NCI-H2227 treated with DMSO at 0.1 percent for 48 hours (cell line): ENCODE measurements around the gene MRPL49.
"Not testable (repeated sequence)": the region's sequence is repeated elsewhere in the genome, so short reads cannot be mapped to it uniquely, and the experiment has no call there.

ENCODE experiments used
- DNase-seq: peaks from one replicate; lab custom pipeline; 2025; lab: John Stamatoyannopoulos, UW

MRPL49 gene

DNA sequence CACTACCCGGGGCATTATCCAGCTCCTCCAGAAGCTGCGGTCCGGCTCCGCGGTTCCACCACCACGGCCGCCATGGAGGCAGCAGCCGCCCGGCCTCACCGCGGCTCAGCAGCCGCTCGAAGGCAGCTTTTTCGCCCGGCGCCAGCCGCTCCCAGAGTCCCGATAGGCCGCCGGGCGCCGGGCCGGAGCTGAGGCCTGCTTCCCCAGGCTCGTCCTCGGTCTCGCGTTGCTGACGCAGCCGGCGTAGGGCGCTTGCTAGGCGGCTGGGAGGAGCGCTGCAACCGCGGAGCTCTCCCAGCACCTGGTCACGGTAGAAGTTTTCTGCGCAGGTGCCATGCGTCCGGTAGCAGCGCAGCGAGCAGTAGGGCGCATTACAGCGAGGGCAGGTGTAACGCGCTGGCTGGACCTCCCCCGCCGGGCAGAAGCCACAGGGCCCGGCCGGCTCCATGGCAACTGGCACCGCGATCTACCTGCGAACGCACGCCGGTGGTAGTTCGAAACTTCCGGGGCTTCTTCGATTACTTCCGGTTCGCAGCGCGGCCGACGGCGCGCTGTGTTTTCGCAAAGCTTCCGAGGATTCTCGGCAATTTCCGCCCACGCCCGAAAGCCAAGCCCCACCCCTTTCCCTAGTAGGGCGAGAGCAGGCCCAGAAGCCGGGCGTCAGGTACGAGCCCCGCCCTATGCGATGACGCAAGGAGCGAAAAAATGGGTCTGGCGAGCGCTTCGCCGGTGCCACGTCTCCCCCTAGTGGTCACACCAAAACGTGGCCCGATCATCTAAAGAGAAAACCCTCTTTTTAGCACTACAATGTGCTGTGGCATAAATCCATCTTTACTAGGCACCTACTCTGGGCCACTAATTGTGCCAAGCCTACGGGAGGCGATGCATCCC is 4.7 kb upstream of the MRPL49 start, which contains the start of gene ZNHIT2:
TSS of gene ZNHIT2 (minus strand) at position 496 of the 891 bp plus-strand sequence. CDS start at position 448, 48 bp downstream.
- DNase-seq: peak; percentile 98

DNA sequence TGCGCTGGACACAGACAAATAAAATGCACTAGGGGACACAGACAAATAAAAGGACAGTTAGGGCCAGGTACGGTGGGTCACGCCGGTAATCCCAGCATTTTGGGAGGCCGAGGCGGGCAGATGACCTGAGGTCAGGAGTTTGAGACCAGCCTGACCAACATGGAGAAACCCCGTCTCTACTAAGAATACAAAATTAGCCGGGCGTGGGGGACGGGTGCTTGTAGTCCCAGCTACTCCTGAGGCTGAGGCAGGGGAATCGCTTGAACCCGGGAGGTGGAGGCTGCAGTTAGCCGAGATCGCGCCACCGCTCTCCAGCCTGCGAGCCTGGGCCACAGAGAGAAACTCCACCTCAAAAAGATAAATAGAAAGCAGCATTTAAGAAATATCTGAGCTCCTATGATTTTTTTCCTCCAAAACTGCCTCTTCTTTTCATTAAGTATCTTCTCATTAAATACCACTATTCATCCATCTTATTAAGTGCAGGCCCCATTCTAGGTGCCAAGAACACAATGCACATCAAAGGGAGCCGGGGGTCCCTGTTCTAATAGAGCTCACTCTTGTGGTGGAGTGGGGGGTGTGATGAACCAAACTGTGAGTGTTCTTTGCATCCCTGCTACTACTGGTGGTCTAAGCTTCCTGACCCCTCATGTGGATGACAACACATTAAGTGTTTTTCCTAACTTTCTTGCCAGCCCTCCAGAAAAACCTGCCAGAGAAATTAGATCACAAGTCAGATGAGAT is 3.9 kb upstream of the MRPL49 start:
- no peak for DNase-seq

DNA sequence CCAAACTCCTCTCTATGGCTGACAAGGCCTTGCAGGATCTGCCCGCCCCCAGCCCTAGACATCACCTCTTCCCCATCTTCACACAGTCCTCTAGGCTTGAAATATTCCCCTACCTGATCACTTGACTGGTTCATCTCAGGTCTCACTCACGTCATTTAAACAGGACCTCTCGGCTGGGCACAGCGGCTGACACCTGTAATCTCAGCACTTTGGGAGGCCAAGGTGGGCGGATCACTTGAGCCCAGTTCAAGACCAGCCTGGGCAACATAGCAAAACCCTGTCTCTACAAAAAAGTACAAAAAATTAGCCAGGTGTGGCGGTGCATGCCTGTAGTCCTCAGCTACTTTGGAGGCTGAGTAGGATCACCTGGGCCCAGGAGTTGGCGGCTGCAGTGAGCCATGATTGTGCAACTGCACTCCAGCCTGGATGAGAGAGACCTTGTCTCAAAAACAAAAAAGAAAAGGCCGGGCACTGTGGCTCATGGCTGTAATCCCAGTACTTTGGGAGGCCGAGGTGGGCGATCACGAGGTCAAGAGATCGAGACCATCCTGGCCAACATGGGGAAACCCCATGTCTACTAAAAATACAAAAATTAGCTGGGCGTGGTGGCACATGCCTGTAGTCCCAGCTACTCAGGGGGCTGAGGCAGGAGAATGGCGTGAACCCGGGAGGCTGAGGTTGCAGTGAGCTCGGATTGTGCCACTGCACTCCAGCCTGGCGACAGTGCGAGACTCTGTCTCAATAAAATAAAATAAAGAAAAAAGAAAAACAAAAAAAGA is 3.0 kb upstream of the MRPL49 start:
- not testable (repeated sequence) for DNase-seq

DNA sequence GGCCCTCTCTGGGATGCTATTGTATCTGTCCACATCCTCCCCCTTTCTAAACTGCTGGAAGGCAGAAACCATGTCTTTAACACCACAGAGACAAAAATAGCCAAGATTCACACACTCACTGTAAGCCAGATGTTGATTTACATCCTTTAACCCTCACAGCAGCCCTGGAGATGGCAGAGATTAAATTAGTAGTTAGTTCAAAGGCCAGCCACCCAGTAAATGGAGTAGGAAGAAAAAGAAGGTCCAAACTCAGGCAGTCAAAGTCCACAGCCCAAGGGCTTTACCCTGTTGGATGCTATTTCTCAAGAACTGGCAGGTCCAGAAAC is 2.5 kb upstream of the MRPL49 start:
- no peak for DNase-seq

DNA sequence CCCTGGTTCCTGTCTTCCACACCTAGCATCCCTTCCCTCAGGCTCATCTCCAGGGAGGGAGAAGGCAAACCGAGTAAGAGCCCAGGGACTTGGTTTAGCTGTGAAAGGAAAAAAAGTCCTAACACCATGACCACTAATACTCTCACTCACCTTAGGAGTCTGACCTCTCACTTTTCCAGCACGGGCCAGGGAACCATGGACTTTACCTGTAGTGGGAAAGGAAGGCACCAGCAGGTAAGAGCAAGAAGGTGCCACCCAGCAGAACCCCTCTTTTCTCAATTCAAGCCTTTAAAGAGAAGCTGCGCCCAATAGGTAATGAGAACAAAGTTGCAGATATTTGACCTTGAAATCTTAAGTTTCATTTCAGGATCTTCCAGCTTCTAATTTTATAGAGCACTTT is 1.3 kb upstream of the MRPL49 start:
- DNase-seq: no peak

DNA sequence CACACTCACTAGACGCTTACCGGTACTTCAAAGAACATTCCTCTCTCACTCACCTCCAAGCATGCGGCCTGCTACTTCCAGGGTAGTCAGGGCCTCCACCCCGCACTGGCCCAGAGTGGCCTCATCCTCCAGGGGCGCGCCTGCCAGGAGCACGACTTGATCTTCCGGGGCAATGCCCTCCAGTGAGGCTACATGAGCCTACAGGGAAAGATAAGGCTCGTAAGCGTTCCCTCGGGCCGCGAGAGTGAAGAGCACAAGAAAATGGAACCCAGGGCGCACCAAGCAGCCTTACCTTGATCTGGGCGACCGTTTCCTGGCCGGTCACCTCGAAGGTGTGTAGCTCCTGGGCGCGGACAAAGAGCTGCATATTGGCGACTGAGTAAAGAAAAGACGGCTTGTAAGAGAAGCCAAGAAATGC is 665 bp upstream of the MRPL49 start:
- no peak for DNase-seq

DNA sequence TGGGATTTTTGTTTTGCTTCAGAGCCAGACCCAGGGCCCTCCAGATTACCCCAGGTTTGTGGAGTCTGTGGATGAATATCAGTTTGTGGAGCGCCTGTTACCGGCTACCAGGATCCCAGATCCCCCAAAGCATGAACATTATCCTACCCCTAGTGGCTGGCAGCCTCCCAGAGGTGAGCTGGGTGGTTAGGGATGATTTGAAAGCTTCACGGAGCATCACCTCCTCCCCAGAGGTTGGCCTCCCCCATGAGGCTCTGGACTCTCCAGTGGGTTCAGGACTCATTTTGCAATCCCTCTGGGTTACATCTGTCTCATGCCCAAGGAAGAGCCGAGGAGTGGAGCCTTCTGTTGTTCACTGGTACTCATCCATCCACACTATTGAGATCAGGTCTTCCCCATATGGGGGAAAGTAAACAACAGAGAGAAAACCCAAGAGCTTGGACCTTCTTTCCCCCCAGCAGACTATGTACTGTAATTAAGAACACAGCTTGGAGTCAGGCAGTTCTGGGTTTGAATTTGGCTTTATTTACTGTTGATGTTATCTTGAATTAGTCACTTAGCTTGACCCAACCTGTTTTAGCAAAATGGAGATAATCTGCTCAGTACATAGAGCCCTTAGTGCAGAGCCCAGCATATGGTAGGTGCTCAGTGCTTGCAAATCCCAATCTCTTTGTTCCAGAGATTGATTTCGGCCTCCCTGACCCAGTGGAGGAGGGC is 2.5 kb downstream of the MRPL49 start:
- DNase-seq: no peak

DNA sequence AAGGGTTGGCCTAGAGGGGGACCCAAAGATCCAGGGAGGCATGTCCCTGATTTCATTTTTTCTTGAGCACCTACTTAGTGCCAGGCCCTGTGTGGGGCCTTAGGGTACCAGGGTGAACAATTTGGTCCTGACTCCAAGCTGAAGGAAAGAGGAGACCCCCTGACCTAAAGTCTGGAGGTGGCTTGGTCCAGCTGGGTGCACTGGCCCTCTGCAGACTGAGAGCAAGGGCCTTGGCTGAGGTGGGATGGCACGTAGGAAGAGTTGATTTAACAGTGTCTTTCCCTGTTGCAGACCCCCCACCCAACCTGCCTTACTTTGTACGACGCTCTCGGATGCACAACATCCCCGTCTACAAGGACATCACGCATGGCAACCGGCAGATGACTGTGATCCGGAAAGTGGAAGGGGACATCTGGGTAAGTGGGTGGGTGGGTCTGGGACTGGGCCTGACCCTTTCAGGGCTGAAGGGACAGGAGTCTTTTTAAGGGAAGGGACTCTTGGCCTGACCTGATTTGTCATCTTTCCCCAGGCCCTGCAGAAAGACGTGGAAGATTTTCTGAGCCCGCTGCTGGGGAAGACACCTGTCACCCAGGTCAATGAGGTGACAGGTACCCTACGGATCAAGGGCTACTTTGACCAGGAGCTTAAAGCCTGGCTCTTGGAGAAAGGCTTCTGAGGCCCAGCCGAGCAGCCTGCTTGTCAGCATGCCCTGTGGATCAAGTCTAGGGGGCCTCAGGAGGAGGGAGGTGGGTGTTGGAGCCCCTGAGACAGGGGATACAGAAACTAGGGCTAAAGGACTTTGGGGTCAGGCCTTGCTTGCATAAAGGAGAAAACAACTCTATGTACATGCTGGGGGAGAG is 3.3 kb downstream of the MRPL49 start:
- DNase-seq: no peak

DNA sequence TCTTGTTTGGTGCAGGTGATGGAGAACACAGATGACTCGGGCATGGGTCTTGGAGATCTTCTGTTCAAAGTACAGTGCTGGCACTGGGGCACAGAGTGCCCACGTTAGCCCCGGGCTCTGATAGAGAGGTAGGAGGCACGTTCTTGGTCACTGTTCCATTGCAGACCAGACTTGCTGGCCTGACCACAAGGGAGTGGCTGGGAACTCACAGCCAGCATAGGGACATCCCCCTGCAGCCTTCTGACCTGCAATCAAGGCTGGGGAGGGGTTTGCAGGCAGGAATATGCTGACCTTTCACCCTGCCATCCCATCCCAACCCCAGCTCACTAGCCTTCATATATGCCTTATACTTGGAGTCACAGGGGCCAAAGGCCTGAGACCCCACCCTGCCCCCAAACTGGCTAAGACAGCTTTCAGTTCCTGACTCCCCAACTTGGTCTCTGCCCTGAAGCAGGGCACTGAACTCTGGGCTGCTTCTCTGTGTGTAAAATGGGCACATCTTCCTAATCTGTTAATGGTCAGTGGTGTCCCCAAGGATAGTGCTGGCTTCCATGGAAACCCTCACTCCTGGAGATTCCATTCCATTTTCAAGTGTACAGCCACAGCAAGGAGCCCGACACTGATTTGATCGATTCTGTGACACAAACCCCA is 4.6 kb downstream of the MRPL49 start:
- no peak for DNase-seq

DNA sequence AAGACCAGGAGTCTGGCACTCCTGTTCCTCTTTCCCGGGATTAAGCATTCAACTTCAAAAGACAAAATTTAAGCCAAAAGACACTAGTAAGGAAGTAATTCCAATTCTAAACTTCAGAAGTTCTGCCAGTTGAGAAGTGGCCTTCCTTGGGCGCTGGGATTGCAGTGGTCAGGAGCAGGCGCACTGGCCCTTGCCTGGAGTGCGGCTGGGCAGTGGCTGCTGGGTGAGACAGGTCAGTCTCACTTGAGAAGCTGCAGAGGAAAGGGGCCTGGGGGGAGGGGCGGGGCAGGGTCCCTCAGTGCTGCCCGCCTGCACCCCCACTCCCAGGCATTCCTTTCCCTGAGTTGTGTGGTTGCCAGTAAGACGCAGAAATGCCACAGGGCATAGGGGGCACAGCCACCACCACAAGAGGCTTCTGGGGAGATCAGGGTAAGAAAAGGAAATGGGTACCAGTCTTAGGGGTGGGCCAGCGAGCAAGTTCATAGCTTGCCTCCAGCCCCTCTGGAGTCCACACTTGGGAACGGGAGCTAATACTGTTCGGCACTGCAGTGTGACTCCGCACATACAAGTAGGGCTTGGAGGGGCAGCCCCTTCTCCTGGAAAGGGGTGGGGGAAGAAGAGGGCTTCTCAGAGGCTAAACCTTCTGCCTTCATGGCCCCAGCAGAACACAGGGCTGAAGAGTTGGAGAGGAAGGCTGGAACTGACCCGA is 5.5 kb downstream of the MRPL49 start:
- no peak for DNase-seq

DNA sequence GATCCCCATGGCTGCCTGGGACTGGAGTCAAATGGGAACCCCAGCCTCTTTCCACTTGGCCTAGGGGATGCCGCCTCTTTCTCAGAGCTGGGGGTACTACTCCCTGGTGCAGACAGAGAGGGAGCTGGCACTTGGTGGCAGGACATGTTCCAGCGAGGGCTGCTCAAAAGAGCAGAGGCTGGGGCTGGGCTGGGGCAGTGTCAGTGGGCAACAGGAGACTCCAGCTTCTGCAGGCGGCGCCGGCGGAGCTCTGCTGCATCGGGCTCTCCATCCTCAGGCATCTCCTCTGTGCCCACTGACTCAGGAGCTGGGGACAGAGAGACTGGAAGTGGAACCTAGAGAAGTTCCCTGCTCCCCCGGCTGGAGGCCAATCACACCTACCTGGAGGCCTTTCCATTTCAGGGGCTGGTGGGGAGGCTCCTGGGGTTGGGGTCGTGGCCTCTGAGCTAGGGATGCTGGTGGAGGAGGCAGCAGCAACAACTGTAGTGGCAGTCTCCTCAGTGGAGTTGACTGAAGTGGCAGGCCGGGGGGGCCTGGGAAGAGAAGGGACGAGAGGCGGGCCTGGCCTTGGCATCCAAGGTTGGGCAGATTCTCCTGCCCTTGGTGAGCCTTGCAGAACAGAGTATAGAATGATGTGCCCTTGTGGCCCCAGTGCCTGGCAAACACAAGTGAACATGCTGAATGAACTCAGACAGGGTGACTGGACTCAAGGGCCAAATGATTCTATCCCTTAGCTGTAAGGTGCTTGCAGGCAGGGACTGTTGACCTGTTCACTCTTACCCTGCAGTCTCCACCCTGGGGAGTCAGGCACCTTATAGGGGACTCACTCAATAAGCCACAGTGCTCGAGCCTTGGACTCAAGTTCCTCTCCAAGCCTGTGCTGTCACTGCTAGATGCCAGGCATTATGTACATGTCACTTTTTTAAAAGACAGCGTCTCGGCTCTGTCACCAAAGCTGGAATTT is 6.3 kb downstream of the MRPL49 start:
- DNase-seq: no peak

DNA sequence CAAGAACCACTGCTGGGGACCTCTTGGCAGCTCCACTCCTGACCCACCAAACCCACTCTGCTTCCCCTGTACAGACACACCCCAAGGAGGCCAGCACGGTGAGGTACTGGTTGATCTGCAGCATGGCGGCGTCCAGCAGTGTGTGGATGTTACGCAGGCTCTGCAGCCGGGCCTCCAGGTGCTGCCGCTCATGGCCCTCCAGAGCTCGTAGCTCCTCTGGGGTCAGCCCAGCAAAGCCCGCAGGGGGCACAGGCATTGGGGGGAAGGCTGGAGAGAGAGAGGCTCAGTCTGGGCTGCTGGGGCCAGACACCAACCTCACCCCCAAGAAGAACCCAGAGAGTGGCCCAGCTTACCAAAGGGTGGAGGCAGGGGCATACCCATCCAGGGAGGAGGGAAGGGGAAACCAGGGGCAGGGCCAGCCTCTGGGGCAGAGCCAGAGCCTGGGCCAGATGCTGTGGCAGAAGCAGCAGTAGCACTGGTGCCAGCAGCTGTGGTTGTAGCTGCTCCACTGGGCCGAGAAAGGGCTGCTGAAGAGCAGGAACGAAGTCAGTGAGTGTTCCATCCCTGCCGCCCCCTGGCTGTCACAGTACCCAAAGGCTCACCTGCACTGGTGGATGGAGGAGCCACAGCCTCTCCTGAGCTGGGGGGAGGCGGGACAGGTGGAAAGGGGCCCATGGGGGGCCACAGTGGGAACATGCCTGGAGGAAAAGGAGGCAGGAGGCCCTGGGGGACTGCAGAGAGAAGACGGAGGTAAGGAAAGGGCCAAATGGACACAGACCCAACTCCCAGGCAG is 7.7 kb downstream of the MRPL49 start:
- no peak for DNase-seq

DNA sequence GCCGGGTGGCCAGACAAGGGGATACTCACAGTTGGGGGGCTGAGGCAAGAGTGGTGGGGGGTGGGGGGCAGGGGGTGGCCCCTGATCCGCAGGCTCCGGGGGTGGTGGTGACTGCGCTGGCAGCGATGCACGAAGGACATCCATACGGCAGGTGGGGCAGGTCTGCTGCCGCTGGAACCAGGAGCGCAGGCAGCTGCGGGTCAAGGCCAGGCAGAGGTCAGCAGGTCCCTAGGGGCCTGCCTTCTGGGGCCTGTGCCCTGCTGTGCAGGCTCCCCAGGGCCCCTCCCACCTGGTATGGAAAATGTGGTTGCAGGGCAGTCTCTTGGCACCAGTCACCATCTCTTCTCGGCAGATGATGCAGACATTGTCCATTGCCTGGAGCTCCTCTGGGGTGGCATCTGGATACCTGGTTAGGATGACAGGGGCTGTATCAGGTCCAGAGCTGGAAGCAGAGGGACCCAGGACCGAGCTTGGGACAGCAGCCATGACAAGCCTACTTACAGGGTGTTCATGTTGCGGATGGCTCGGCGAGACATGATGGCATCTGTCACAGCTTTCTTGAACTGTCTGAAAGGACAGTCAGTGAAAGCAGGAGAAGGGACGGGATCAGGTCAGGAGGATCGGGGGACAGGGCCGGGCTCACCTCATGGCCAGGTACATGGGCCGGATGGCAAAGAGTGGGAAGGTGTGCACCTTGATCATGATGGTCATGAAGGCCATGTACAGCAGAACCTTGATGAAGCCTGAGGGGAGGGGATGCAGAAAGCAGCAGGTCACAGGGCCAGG is 8.7 kb downstream of the MRPL49 start:
- no peak for DNase-seq

DNA sequence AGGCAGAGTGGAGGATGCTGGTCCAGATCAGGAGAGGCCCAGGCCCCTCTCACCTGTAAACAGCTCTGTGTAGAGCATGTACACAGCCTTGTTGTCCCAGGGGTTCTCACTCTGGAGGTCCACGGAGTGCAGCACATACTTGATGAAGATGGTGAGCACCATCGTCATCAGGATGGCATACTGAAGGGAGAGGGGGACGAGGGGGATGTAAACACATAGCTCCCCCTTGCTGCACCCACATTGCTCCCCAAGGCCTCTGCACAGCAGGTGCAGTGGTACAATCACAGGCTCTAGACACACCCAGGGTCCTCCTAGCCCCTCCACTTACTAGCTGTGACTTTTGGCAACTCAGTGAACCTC is 9.3 kb downstream of the MRPL49 start:
- DNase-seq: no peak

DNA sequence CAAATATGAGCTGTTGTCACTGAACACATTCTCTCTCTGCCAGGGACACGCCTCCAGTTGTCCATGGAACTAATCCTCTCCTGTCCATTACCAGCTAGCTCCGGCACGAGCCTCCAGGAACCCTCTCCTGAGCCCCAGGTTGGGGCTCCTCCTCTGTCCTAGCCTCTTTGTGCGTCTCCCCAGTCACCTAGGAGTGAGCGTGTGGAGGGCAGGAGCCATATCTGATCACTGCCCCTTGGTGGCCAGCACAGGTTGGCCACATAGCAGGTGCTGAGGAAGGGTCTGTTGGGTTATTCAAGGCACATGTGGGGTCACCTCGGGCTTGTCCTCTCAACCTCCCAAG is 9.7 kb downstream of the MRPL49 start:
- no peak for DNase-seq

DNA sequence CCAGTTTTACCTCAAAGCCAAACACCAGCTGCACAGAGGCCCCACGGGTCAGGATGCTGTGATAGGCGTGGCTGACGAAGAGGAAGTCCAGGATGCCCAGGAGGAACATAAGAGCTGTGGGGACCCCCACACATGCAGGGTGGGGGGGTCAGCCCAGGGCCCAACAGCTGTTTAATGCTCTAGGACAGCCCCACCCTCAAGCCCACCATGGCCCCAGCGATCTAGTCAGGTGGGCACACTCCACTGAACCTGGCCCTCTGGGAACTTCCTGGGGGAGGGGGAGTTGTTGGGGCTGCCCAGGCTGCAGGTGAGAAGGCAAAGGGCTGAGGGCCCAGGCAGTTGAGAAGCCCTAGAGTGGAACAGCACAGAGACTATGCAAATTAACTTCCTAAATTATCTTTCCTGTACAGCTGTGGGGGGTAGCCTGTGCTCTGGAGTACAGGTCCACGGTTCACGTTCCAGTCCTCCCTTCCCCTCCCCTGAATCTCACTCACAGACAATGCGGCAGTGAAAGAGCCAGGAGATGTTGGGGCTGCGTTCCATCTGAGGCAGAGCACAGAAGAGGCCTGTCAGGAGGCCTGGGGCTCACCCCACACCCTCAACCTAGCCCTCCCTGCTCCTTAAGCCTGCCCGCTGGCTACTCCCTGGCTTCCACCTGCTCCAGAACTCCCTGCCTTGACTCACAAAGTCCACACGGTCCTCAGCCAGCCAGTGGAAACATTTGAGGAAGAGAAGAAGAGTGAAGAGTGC is 10.3 kb downstream of the MRPL49 start:
- no peak for DNase-seq
